B cell (primary cell): ENCODE measurements around the gene SAP130.

Source experiments
- EZH2 ChIP-seq: IDR thresholded peaks from 2 replicates; pipeline ENCODE4 v1.6.1; 2012; ENCODE audit warnings: borderline replicate concordance, low read depth, mild to moderate bottlenecking, moderate library complexity, low read length; ENCODE audit not compliant: insufficient read depth, poor library complexity, severe bottlenecking
- TF ChIP-seq, protein P1 (sequence below): fragments of 200-600 bp; IDR thresholded peaks from one replicate; pipeline ENCODE4 v1.8.0; 2022; ENCODE audit warnings: antibody characterized with exemption, mild to moderate bottlenecking

DNA sequence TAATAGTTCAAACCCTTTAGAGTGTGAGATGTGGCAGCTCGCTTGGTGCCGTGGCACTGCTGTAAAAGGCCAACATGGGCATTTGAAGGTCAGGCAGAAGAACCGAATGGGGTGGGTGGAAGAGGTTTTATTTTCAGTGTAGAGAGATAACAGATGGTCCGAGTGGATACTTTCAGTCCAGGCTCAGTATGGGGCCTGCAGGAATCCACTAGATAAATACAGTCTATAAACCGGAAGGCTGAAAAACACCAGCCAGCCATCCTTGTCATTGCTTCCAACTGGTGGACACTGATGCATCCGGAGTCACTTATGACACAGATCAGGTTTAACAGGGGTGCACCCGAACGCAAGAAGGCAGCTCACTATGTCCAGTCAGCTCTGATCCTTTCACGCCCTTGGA lies 86.4 kb downstream of the SAP130 start:
- TF ChIP-seq, protein P1, sequence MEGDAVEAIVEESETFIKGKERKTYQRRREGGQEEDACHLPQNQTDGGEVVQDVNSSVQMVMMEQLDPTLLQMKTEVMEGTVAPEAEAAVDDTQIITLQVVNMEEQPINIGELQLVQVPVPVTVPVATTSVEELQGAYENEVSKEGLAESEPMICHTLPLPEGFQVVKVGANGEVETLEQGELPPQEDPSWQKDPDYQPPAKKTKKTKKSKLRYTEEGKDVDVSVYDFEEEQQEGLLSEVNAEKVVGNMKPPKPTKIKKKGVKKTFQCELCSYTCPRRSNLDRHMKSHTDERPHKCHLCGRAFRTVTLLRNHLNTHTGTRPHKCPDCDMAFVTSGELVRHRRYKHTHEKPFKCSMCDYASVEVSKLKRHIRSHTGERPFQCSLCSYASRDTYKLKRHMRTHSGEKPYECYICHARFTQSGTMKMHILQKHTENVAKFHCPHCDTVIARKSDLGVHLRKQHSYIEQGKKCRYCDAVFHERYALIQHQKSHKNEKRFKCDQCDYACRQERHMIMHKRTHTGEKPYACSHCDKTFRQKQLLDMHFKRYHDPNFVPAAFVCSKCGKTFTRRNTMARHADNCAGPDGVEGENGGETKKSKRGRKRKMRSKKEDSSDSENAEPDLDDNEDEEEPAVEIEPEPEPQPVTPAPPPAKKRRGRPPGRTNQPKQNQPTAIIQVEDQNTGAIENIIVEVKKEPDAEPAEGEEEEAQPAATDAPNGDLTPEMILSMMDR, result no peak
- TF ChIP-seq EZH2, result no peak
